HG02759 (cell line): ENCODE data around the gene TBCA.

ENCODE experiments used
- ATAC-seq: cut with Tn5 transposase; IDR thresholded peaks from one replicate; pipeline ENCODE4 v1.9.1; 2021; ENCODE audit warnings: mild to moderate bottlenecking, moderate library complexity; ENCODE audit not compliant: unreplicated experiment

The TBCA gene

DNA sequence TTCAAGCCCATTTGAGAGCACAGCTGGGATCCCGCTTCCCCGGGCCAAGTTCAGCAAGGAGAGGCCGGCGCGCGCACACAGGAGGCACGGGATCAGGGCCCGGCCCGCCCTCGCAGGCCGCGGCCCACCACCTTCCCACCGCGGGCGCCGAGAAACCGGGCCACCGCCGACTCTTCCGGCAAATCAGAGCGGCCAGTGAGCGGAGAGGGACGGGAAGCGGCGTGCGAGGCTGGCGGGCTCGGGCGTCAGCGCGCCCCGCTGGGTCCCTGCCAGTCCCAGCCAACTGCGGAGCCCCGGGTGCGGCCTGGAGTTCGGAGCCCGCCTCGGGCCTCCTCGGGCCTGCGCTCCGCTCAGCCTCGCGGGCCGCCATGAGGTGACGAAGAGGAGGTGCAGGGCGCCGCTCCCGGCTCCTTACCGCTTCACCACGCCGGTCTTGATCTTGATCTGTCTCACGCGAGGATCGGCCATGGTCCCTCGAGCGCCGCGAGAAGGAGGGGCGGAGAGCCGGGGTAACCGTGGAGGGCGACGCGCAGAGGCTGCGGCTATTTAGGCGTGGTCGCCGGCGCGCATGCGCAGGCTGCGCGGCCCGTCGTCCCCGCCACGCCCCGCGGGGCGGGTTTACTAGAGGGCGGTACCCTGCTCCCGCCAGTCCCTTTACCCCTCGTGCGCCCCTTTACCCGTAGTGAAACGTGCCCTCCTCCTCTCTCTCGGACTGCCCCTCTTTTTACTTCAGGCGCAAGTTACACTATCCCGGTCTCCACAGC, at the start of gene TBCA:
Gene TBCA, minus strand, starts transcription at position 550 of the 764 bp plus-strand sequence. Its CDS starts 82 bp downstream, at position 468.
- peak; percentile 91 for ATAC-seq

GRCh38 chr5:77824981-77825380, 48.8 kb upstream of the TBCA start:
- no peak for ATAC-seq

GRCh38 chr5:77816686-77817085, 40.5 kb upstream of the TBCA start:
- no peak for ATAC-seq

- ATAC-seq: no peak
Observed at GRCh38 chr5:77812926-77813589, 36.9 kb upstream of the TBCA start.

- ATAC-seq: no peak
Observed at GRCh38 chr5:77806213-77806843, 30.2 kb upstream of the TBCA start.

DNA sequence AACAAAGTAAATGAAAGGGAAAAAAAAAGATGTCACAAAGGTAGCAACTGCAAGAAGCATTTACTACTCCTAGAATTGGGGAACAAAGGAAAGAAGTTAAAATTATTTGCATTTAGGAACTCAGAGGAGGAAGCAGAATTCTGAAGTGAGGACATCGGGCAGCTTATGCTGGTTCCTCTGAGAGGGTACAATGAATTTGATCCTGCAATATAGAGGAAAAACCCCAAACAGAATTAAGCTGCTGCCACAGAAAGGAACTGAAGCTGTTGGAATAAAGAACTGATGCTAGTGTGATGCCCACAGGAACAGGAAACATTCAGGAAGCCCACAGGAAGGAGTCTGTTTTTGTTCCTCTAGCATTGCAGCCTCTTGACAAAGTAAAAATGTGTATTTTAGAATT, 22.3 kb upstream of the TBCA start:
- no peak for ATAC-seq

DNA sequence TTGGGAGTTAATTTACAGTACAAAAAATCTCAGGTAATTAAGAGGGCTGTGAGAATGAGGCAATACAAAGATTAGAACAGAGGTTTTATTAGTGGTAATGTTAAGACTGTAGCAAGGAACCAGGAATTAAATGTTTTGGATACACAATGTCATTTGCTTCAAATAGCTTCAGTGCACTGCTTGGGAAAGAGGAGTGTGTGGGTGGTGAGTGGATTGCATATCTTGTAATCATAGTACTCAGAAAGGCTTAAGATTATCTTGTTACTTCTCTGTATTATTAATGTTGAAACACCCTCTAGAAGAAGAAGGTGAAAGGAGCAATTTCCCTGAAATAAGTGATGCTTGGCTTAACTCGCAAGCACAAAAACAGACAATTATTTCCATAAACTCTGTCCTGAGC, 21.0 kb upstream of the TBCA start:
- no peak for ATAC-seq

DNA sequence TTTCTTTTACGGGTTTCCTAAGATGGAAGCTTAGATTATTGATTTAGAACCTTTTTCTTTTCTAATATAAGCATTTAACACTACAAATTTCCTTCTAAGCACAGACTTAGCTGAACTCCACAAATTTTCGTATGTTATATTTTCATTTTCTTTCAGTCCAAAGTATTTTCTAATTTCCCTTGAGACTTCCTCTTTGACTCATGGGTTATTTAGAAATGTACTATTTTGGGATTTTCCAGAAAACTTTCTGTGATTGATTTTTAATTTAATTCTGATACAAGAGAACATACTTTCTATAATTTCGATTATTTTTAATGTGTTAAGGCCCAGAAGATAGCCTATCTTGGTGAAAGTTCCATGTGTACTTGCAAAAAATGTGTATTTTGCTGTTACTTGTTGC, 19.7 kb upstream of the TBCA start:
- ATAC-seq: no peak

- ATAC-seq: no peak
Observed at GRCh38 chr5:77795268-77795667, 19.1 kb upstream of the TBCA start.

DNA sequence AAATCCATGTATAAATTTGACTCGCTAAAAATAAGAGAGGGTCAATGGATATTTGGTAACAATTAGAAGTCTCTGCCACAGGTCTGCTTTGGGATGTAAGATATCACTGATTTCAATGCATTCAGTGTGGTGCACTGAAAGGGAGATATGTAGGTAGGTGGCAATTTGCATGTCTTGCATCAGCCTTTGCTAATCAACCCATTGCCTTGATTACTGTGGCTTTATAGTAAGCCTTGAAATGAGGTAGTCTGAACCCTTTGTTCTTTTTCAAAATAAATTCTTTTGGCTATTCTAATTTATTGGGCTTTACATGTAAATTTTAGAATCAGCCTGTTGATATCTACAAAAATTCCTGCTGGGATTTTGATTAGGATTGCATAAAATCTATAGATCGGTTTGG, 15.8 kb upstream of the TBCA start:
- ATAC-seq: no peak

DNA sequence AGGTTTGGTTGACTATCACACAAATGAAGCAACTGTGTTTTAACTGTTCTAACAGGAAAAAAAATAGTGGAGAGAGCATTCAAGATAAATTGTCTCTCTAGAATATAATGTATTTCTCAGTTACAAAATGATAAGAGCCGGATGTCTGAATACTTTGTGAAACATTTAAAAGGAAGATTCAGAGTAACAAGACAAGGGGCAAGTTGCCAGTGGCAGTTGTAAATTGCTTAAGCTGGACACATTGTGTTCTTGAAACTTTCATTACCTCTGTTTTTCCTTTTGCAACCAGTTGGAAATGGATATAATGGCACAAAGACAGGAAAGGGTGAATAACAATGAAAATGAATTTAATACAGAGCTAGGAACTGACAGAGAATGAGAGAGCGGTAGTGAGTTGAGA, 15.2 kb upstream of the TBCA start:
- no peak for ATAC-seq

DNA sequence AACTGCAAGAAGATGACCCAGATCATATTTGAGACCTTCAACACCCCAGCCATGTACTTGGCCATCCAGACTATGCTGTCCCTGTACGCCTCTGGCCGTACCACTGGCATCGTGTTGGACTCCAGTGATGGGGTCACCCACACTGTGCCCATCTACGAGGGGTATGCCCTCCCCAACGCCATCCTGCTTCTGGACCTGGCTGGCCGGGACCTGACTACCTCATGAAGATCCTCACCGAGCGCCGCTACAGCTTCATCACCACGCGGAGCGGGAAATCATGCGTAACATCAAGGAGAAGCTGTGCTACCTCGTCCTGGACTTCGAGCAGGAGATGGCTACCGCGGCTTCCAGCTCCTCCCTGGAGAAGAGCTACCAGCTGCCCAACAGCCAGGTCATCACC, 9.1 kb upstream of the TBCA start:
- no peak for ATAC-seq

DNA sequence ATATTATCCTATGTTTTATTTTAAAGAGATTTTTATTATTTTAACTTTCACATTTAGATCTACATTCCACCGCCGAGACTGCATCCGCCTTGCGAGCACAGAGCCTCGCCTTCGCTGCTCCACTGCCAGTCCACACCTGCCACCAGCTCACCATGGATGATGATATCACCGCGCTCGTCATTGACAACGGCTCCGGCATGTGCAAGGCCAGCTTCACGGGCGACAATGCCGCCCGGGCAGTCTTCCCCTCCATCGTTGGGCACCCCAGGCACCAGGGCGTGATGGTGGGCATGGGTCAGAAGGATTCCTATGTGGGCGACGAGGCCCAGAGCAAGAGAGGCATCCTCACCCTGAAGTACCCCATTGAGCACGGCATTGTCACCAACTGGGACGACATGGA, 8.6 kb upstream of the TBCA start:
- ATAC-seq: no peak

GRCh38 chr5:77781076-77781475, 4.9 kb upstream of the TBCA start:
- no peak for ATAC-seq

DNA sequence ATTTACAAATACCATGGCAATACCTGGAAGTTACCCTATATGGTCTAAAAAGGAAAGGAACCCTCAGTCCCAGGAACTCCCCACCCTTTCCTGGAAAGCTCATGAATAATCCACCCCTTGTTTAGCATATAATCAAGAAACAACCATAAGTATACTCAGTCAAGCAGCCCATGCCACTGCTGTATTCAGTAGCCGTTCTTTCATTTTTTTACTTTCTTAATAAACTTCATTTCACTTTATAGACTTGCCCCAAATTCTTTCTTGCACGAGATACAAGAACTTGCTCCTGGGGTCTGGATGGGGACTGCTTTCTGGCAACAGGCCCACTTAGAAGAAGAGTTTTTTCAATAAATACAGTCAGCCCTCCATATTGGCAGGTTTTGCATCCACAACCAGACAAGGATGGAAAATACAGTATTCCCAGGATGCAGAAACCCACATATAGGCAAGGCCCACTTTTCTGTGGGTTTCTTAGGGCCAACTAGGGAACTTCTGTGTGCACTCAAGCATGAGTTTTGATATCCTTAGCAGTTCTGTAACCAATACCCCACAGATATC, 2.8 kb upstream of the TBCA start:
- ATAC-seq: no peak

DNA sequence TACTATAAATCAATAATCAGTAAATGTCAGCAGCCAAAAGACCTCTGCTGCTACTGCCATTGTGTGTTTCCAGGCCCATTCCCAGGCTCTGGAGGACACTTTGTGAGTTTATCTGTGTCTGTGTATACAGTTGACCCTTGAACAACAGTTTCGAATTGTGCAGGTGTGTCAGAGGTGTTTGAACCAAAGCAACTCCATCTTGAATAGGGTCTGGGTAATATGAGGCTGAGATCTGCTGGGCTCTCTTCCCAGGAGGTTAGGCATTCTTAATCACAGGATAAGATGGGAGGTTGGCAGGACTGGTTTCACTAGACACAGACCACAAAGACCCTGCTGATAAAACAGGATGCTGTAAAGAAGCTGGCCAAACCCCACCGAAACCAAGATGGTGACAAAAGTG, 2.3 kb upstream of the TBCA start:
- no peak for ATAC-seq

DNA sequence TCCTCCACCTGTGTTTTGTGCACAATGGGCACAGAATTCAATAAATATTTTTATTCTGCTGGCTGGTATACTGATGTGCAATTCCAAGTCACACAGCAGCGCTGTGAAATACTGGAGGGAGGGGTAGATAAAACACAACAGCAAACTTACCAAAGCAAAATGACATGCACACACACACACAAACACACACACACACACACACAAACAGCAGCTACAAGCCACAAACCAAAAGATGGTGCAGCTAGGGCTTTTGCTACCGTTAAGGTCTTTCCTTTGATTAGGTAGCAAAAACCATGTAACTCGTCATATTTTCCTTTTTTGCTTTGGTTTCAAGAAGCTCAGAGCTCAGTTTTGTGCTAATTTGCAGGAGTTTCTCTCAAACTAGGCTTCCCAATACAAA, 1.8 kb upstream of the TBCA start:
- no peak for ATAC-seq

DNA sequence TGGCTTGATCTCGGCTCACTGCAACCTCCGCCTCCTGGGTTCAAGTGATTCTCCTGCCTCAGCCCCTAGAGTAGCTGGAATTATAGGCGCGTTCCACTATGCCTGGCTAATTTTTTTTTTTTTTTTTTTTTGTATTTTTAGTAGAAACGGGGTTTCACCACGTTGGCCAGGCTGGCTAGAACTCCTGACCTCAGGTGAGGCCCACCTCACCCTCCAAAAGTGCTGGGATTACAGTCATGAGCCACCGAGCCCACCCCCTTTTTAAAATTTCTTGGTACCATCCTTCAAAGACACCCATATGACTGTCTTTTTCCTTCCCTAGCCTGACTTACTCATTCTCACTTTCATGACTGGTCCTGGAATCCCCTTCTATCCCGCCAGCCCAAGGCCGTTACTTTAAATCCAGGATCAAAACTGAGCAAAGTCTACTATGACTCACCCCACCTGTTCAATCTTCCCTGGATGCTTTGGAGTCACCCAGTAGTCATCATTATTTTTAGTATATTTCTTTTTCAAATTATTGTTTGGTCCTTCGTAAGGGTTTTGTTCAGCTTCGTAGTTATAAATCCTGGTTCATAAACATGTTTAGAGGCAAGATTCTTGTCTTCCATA, 1.2 kb upstream of the TBCA start:
- ATAC-seq: no peak

GRCh38 chr5:77776554-77777206, 541 bp upstream of the TBCA start:
- no peak for ATAC-seq

DNA sequence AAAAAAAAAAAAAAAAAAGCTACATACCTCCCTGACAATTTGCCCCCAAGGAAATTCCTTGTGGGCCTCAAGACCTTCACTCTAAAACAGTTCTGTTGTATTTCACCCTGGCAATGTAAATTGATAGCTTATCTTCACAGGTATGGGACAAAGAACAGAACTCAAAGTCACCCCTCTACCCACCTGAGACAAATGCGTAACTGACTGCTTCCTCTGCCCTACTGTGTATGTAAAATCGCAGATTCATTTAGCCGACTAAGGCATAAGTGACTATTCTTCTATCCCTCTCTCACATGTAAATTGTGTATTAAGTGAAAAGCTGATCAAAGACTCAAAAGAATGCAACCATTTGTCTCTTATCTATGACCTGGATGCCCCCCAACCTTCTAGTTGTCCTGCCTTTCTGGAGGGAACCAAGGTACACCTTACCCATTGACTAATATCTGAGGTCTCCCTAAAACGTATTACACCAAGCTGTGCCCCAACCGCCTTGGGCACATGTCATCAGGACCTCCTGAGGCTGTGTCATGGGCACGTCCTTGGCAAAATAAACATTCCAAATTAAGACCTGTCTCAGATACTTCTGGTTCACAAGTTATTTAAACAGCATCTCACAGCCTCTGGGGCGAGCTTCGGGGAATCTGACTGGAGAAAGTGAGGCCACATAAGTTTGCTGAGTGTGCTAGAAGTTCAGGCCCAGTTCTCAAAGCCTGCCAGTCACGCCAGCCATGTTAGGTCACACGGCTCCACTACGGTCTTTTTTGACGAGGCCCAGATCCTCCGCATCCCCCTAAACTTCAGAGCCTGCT, 954 bp downstream of the TBCA start:
- ATAC-seq: peak; percentile 24
